Ascending aorta (tissue), 2 donors: ENCODE data around the gene CHST14. TPM values are rescaled to one million over a fixed set of nuclear protein-coding genes. Genes with fewer than 3 reads are reported as not detected.

Source experiments
- DNase-seq, 2 donors: peaks; one replicate each; pipeline ENCODE4 v3.0.0-alpha.2; 2019; ENCODE audit warnings: low spot score in 2 of 2
- H3K27ac ChIP-seq, 2 donors: fragments of 200-600 bp; sonication (generic); one replicate each; pipeline ENCODE4 v1.5.1; 2016 to 2017; ENCODE audit warnings: mild to moderate bottlenecking in 1 of 2
- H3K27me3 ChIP-seq: fragments of 200-600 bp; sonication (generic); one replicate; pipeline ENCODE4 v1.5.1; 2017
- H3K36me3 ChIP-seq, 2 donors: fragments of 200-600 bp; sonication (generic); one replicate each; pipeline ENCODE4 v1.5.1; 2016
- H3K4me1 ChIP-seq, 2 donors: fragments of 200-600 bp; sonication (generic); one replicate each; pipeline ENCODE4 v1.5.1; 2016 to 2017; ENCODE audit warnings: mild to moderate bottlenecking in 1 of 2
- H3K4me3 ChIP-seq, 2 donors: fragments of 200-600 bp; sonication (generic); one replicate each; pipeline ENCODE4 v1.5.1; 2016 to 2017; ENCODE audit warnings: mild to moderate bottlenecking in 1 of 2
- H3K9me3 ChIP-seq, 2 donors: fragments of 200-600 bp; sonication (generic); one replicate each; pipeline ENCODE4 v1.5.1; 2016
- intact Hi-C: fragments of 100-400 bp; cut with DNase I; formaldehyde crosslinking; loops from one replicate; pipeline ENCODE4 v1.15.1; 2023
- total RNA-seq: library from RNA; depleted of rRNA; stranded (reverse); fragments of >200 nt; gene quantifications from one replicate; pipeline ENCODE4 v1.1.0, GENCODE V29; 2016
- TF ChIP-seq, protein P1 (sequence below), 3 experiments: fragments of 200-600 bp in 2 of 3; fragments of 450-650 bp in 1 of 3; sonication (generic) in 2 of 3; IDR thresholded peaks; one replicate each; pipeline ENCODE4 v1.5.1; 2016 to 2019; ENCODE audit warnings: antibody characterized with exemption in 3 of 3, mild to moderate bottlenecking in 1 of 3, moderate library complexity in 1 of 3

CHST14 gene
- total RNA-seq, 1 donor from 2014 or later, result 22.0 TPM

DNA sequence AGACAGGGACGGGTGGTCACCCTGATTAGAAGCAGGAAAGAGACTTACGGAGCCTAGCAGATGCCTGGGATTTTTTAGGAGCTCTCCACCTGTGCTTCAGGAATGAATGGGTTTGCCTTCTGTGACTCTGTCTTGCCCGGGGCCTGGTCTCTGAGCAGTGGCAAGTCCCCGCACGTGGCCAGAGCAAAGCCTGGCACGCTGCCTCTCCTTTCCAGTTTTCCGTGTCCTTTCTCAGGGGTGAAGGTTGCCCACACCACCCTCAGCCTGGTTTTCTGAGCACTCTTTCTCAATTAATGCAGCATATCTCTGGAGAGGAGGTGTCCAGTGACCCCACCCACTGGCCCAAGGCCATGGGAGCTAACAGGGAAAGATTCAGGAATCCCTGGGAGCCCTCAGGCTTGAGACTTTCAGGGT, 14.5 kb upstream of the CHST14 start:
- intact Hi-C loops, result no loop called here
- H3K36me3 ChIP-seq, result peaks cover 12 to 23% of the 10 kb centered on the region in 2 donors
- H3K27ac ChIP-seq, result no peak overlapping the region
- TF ChIP-seq, protein P1, sequence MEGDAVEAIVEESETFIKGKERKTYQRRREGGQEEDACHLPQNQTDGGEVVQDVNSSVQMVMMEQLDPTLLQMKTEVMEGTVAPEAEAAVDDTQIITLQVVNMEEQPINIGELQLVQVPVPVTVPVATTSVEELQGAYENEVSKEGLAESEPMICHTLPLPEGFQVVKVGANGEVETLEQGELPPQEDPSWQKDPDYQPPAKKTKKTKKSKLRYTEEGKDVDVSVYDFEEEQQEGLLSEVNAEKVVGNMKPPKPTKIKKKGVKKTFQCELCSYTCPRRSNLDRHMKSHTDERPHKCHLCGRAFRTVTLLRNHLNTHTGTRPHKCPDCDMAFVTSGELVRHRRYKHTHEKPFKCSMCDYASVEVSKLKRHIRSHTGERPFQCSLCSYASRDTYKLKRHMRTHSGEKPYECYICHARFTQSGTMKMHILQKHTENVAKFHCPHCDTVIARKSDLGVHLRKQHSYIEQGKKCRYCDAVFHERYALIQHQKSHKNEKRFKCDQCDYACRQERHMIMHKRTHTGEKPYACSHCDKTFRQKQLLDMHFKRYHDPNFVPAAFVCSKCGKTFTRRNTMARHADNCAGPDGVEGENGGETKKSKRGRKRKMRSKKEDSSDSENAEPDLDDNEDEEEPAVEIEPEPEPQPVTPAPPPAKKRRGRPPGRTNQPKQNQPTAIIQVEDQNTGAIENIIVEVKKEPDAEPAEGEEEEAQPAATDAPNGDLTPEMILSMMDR (IDR thresholded peaks at IDR 0.05), result no peak
- H3K27me3 ChIP-seq, result no peaks in the 10 kb centered on the region
- peaks cover 4 to 15% of the 10 kb centered on the region in 2 donors for H3K4me1 ChIP-seq
- no peak for DNase-seq
- H3K9me3 ChIP-seq, result no peaks in the 10 kb centered on the region
- no peak overlapping the region for H3K4me3 ChIP-seq

DNA sequence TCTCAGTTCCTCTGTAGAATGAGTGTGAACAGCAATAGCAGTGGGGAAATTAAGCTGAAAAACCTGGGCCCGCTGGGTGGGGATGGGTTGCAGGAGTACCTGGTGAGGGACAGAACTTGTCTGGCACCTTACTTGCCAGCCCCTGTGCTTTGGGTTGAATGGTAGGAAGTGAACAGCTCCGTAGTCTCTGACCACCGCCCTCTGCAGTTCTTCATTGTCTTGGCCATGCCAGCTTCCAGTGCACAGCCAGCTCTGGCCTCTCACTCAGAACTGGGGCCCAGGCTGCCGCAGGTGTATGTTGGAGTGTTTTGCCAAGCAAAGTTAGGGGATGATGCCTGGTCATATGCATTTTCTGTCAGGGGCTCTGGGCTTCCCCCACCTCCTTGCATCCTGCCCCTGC, 14.0 kb upstream of the CHST14 start:
- TF ChIP-seq, protein P1 (IDR thresholded peaks at IDR 0.05), result no peak
- intact Hi-C loops, result no loop called here
- peaks cover 4 to 15% of the 10 kb centered on the region in 2 donors for H3K4me1 ChIP-seq
- DNase-seq, result no peak
- no peak overlapping the region for H3K4me3 ChIP-seq
- no peaks in the 10 kb centered on the region for H3K27me3 ChIP-seq
- peaks cover 12 to 25% of the 10 kb centered on the region in 2 donors for H3K36me3 ChIP-seq
- H3K27ac ChIP-seq, result no peak overlapping the region
- no peaks in the 10 kb centered on the region for H3K9me3 ChIP-seq

DNA sequence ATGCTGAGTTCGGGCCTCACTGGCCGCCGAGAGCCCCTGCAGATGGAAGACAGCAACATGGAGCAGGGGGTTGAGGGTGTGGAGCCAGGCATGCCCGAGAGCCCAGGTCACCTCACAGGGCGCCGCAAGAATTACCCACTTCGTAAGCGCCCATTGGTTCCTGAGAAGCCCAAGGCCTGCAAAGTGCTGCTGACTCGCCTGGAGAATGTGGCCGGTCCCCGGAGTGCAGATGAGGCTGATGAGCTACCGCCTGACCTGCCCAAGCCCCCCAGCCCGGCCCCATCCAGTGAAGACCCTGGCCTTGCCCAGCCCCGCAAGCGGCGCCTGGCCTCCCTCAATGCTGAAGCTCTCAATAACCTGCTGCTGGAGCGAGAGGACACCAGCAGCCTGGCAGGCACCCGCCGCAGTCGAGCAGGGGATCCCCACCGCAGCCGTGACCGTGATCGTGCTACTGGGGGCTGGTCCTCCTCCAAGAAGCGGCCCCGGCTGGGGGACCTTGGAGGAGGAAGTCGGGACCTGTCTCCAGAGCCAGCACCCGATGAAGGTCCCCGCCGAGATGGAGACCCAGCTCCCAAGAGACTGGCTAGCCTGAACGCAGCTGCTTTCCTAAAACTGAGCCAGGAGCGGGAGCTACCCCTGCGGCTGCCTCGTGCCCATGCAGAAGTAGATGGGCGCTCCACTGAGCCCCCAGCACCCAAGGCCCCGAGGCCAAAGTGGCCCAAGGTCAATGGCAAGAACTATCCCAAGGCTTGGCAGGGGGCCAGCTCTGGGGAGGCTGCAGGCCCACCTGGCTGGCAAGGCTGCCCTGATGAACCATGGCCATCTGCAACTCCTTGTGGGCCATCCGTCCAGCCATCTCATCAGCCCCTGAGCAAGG, 12.1 kb upstream of the CHST14 start:
- Histone ChIP-seq H3K4me1 (peaks cover 4 to 15% of the 10 kb centered on the region in 2 donors), H3K27me3 (no peaks in the 10 kb centered on the region), H3K27ac (no peak overlapping the region), H3K9me3 (no peaks in the 10 kb centered on the region), H3K36me3 (peaks cover 22 to 45% of the 10 kb centered on the region in 2 donors), H3K4me3 (no peak overlapping the region)
- intact Hi-C loops, result no loop called here
- no peak for DNase-seq
- TF ChIP-seq, protein P1 (IDR thresholded peaks at IDR 0.05), result no peak

DNA sequence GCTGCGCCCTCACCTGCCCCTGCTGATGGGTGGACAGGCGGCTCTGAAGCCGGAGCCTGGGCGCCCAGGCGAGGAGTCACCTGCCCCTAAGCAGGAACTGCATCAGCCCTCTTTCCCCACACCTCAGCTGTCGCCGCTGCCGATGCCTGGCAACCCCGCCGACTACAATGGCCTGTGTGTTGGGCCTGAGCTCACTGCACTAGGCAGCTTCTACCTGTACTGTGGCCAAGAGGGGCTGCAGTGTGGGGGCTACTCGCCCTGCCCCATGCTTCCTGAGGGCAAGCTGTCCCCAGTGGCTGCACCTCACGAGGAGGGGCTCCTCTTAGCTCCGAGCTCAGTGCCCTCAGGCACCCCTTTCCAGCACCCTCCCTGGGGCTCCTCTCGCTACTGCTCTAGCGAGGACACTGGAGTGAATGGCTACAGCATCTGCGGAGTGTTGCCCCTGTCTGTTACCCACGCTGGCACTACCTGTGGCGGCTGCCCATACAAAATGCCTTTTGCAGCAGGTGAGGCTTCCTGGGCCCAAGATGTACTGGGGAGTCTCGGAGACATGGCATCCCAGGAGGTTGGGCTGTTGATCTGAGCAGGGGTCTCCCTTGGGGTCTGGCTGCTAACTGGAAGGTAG, 11.3 kb upstream of the CHST14 start:
- Histone ChIP-seq H3K4me1 (peaks cover 4 to 14% of the 10 kb centered on the region in 2 donors), H3K4me3 (no peak overlapping the region), H3K27ac (no peak overlapping the region), H3K27me3 (no peaks in the 10 kb centered on the region), H3K36me3 (peaks cover 29 to 52% of the 10 kb centered on the region in 2 donors), H3K9me3 (no peaks in the 10 kb centered on the region)
- TF ChIP-seq, protein P1 (IDR thresholded peaks at IDR 0.05), result no peak
- intact Hi-C loops, result no loop called here
- no peak for DNase-seq

DNA sequence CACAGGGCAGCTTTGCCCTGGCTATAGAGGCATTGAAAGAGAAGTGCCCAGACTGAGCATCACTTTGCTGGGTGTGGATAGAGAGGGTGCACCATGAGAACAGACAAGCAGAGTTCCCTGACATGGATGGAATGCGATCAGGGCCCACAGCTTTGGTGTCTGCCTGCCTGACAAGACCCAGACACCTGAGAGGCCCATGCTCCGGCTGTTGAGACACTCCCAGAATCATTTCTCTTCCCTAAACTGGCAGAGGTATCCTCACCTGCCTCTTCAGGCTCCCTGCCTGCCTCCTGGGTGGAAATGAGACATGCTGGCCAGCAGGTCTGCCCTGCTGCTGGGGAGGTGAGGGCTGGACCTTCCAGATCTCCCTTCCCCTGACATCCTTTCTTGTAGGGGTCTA, 10.4 kb upstream of the CHST14 start:
- Histone ChIP-seq H3K36me3 (peaks cover 29 to 61% of the 10 kb centered on the region in 2 donors), H3K27me3 (no peaks in the 10 kb centered on the region), H3K4me1 (peaks cover 4 to 6% of the 10 kb centered on the region in 2 donors), H3K9me3 (no peaks in the 10 kb centered on the region), H3K27ac (no peak overlapping the region), H3K4me3 (no peak overlapping the region)
- DNase-seq, result no peak
- TF ChIP-seq, protein P1 (IDR thresholded peaks at IDR 0.05), result no peak
- intact Hi-C loops, result no loop called here
